ENCODE data around the gene YOD1. TPM values are rescaled to one million over a fixed set of nuclear protein-coding genes. Genes with fewer than 3 reads are reported as not detected.

YOD1 gene
- total RNA-seq, 4 donors from 2014 or later = 11.6 to 17.7 (median 13.5) TPM

- Histone ChIP-seq H3K27me3 (no peaks in the 10 kb centered on the region), H3K36me3 (no peaks in the 10 kb centered on the region), H3K27ac (no peak overlapping the region), H3K9me3 (no peaks in the 10 kb centered on the region), H3K4me1 (peaks cover 29 to 35% of the 10 kb centered on the region in 2 donors), H3K4me3 (replicated peaks in 1 of 3) (no peak overlapping the region)
- no peak for DNase-seq
- intact Hi-C loops (cut with DNase I) = no loop called here
- 41 to 65% methylated on average over 2 of the region's 2 CpGs for WGBS, 2 donors
- TF ChIP-seq POLR2A (IDR thresholded peaks at IDR 0.05) = no peak
- no peak for TF ChIP-seq CTCF (IDR thresholded peaks at IDR 0.05)
These were observed 31.3 kb downstream of the YOD1 start for GRCh38 chr1:207019661-207020060.

GRCh38 chr1:207019161-207019560 lies 31.8 kb downstream of the YOD1 start:
- 100% methylated on average over 2 of the region's 2 CpGs for WGBS, 2 donors
- H3K4me1 ChIP-seq = peaks cover 24 to 30% of the 10 kb centered on the region in 2 donors
- no peak overlapping the region for H3K27ac ChIP-seq
- no peaks in the 10 kb centered on the region for H3K9me3 ChIP-seq
- DNase-seq = no peak
- TF ChIP-seq POLR2A (IDR thresholded peaks at IDR 0.05) = no peak
- no peak for TF ChIP-seq CTCF (IDR thresholded peaks at IDR 0.05)
- H3K4me3 ChIP-seq (replicated peaks in 1 of 3) = no peak overlapping the region
- no peaks in the 10 kb centered on the region for H3K36me3 ChIP-seq
- H3K27me3 ChIP-seq = no peaks in the 10 kb centered on the region
- intact Hi-C loops (cut with DNase I) = no loop called here

- no peak overlapping the region for H3K27ac ChIP-seq
- H3K4me1 ChIP-seq = peaks cover 21 to 26% of the 10 kb centered on the region in 2 donors
- TF ChIP-seq CTCF (IDR thresholded peaks at IDR 0.05) (no peak), POLR2A (IDR thresholded peaks at IDR 0.05) (no peak)
- no peak for DNase-seq
- no peaks in the 10 kb centered on the region for H3K36me3 ChIP-seq
- H3K27me3 ChIP-seq = no peaks in the 10 kb centered on the region
- WGBS, 2 donors = 91 to 96% methylated on average over 4 of the region's 4 CpGs
- H3K9me3 ChIP-seq = no peaks in the 10 kb centered on the region
- H3K4me3 ChIP-seq (replicated peaks in 1 of 3) = no peak overlapping the region
- intact Hi-C loops (cut with DNase I) = no loop called here
These were observed 32.3 kb downstream of the YOD1 start for GRCh38 chr1:207018707-207019106.

GRCh38 chr1:207017615-207018559 lies 33.1 kb downstream of the YOD1 start:
- Histone ChIP-seq H3K9me3 (no peaks in the 10 kb centered on the region), H3K27ac (no peak overlapping the region), H3K4me3 (replicated peaks in 1 of 3) (no peak overlapping the region), H3K4me1 (peaks cover 13 to 17% of the 10 kb centered on the region in 2 donors), H3K36me3 (no peaks in the 10 kb centered on the region), H3K27me3 (no peaks in the 10 kb centered on the region)
- DNase-seq = peak in 1 of 2 donors; percentile 37
- intact Hi-C loops (cut with DNase I) = no loop called here
- no peak for TF ChIP-seq CTCF (IDR thresholded peaks at IDR 0.05)
- no peak for TF ChIP-seq POLR2A (IDR thresholded peaks at IDR 0.05)
- WGBS, 2 donors = 78 to 83% methylated on average over 7 of the region's 7 CpGs

- H3K27me3 ChIP-seq = no peaks in the 10 kb centered on the region
- H3K4me3 ChIP-seq (replicated peaks in 1 of 3) = no peak overlapping the region
- no peak for TF ChIP-seq POLR2A (IDR thresholded peaks at IDR 0.05)
- TF ChIP-seq CTCF (IDR thresholded peaks at IDR 0.05) = no peak
- 90 to 97% methylated on average over 3 of the region's 3 CpGs for WGBS, 2 donors
- intact Hi-C loops (cut with DNase I) = no loop called here
- no peaks in the 10 kb centered on the region for H3K4me1 ChIP-seq
- H3K36me3 ChIP-seq = no peaks in the 10 kb centered on the region
- no peak overlapping the region for H3K27ac ChIP-seq
- DNase-seq = no peak
- no peaks in the 10 kb centered on the region for H3K9me3 ChIP-seq
These were observed 35.2 kb downstream of the YOD1 start for GRCh38 chr1:207015791-207016190.

Measured in thyroid gland (tissue), 4 donors.